HG03432 (cell line): ENCODE results near the gene MLLT1.

Experiments used
- ATAC-seq: cut with Tn5 transposase; IDR thresholded peaks from one replicate; pipeline ENCODE4 v1.9.1; 2021; ENCODE audit warnings: mild to moderate bottlenecking, moderate library complexity; ENCODE audit not compliant: unreplicated experiment

MLLT1 gene

DNA sequence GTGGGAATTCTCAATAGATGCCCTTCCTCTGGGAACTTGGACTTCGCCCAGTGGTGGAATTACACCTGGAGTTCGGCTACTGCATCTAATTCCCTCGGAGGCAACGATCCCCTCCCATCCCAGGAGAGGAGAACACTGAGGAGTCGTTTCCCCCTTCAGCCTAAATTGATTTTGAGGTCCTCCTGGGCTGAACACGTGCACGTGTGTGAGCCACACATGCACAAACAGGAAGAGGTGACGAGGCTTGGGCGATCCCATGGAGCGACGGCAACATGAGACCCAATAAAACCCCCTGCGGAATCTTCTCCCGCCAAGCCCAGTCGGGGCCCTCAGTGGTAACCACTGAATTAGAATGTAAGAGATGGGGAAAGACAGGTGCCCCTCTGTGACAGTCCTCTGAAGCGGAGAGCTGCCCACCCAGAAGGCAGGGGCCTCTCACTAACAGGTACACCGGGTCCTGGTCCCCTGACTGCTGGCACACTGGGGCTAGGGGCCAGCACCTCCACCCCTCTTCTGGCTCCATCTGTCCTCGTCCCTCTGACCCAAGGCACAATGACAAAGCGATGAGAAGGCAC is 4.5 kb downstream of the MLLT1 start:
- ATAC-seq: no peak

- no peak for ATAC-seq
Observed at GRCh38 chr19:6274756-6275155, 5.0 kb downstream of the MLLT1 start.

DNA sequence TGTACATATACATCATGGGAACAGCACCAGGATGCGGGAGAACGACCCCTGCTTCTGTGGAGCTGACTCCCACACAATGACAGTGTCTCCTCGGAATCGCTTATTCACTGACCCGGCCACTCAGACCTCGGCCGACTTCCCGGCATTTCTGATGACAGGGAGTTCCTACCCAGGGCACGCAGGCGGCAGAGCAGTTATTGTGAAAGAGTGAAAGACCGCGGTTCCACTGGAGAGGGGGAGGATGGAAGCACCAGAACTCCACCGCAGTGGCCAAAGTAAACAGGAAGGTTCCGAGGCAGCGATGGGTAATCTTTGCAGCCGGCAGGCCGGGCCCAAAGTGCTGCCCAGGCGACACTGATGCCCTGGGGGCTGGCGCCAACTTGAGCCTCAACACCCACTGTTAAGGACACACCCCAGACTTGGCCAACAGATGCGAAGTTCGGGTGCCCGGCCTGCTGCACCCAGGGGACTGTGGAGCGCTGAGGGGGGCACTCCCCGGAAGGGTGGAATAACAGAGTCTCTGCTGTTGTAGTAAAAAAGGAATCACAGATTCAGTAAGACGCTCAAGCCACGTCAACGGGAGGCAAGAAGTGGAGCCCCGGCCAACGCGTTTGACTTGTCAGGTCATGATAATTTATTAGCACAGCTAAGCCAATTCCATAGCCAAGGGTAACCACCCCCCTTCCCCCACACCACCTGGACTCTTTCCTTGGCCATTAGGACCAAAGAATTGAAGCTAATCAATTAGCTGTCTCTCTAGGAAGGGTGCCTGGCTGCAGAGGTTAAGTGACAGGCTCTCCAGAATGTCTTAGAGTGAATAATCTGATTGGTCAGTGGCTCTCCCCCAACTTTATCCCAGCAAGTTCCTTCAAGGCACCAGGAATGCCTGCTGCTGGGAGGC is 5.8 kb downstream of the MLLT1 start:
- no peak for ATAC-seq

- no peak for ATAC-seq
Observed at GRCh38 chr19:6272913-6273600, 6.7 kb downstream of the MLLT1 start.

GRCh38 chr19:6272411-6272791 is 7.4 kb downstream of the MLLT1 start:
- ATAC-seq: no peak

DNA sequence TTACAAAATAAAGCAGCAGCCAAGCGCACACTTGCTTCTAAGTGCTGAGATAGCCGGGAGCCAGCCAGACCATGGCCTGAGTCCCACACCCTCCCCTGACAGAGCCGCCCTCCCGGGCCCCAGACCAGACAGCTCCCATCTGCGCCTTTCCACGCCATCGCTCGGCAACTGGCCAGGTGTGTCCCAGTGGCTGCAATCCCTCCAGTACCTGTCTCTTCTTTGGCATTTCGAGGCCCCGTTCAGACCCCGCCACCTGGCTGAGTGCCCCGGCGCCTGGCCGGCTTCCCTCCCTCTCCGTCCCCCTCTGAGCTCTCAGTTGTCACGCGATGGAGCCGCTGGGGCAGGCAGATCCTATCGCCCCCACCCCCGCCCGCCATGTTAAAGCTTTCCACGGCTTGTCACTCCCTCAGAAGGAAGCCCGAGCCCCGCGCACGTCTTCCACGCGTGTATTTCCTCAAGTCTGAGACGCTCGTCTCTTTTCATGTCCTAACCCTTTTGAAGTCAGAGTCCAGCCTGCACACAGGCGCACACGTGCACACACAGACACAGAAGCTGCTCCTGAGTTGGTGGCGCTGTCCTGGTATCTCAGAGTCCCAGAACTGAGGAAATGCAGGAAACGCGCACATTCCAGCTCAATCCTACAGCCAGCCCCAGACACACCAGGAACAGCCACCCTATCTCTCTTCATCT is 7.9 kb downstream of the MLLT1 start:
- ATAC-seq: no peak

DNA sequence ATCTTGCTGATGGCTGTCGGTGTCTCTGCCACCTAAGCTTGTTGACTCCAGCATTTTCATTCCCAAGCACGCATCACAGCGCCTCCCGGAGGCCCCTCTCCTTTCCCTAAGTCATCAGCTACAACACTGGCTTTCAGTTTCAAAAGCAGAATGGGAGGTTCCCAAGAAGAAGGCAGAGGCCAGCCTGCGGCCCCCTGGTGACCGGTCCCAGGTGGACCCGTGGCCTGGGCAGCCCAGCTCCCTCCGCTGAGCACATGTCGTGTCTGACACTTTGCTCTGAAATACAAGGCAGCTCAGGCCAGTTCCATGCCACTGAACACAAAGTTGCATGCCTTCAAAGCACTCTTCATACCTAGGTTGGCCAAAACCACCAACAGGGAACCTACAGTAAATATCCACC is 8.5 kb downstream of the MLLT1 start:
- ATAC-seq: no peak

DNA sequence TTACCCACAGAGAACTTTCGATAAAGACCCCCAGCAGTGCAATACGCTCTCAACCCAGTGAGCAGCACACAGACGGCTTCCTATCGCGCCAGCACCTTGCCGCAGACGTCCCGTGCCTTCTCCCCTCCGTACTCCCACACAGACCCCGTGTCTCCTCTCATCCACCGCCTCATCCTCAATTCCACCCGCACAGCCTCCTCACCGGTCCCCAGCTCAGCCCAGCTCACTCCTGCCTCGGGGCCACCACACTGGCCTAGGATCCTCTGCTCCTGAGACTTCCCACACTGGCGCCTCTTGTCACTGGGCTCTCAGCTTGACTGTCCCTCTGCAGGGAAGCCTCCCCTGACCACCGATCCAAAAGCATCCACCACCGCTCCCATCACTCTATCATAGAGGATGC is 9.0 kb downstream of the MLLT1 start:
- no peak for ATAC-seq

GRCh38 chr19:6270076-6270745 is 9.6 kb downstream of the MLLT1 start:
- ATAC-seq: no peak

GRCh38 chr19:6269101-6269886 is 10.5 kb downstream of the MLLT1 start:
- no peak for ATAC-seq

- ATAC-seq: no peak
Observed at GRCh38 chr19:6268382-6268771, 11.4 kb downstream of the MLLT1 start.

DNA sequence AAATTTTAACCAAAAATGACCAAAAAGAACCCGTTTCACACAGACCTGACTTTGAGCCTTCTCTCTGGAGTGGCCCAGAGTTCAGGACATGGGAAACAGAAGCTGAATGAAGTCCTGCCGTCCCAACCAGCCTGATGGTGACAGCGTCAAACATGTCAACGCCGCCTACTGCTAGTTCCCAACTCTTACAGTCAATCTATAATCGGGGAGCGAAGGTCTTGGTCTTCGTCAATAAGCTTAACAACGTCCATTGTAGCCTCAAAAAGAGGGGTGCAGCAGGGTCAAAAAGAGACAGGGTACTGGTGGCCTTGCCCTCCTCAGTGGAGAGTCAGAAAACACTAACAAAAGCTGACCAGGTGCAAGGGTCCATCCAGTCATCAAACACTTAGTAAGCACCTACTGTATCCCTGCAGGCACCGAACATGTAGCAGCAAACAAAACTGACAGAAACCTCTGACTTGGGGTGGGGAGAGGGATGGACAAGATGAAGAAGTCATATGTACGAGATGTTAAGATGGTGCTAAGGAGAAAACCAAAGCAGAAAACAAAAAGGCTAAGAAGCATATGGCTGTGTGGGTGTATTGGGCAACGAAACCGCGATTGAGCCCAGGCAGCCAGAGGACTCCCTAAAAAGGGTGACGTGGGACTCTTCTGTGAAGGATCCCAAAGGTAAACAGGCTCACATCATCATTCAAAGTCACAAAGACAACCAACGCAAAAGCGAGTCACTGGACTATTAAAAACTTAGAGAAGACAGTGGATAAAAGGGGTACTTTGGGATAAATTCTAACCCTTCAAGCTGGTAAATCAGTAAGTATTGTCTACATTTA is 12.0 kb downstream of the MLLT1 start:
- ATAC-seq: no peak

DNA sequence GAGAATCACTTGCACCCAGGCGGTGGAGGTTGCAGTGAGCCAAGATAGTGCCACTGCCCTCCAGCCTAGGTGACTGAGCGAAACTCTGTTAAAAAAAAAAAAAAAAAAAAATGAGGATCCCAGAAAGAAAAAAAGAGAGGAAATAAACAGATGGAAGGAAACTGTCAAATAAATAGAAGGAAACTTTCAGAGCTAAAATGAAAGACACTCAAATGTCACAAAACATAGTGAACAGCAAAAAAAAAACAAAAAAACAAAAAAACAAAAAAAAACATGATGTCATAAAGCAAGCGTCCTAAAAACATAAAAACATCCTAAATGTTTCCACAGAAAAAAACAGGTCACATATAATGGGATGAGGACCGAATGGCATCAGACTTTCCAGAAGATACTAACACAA is 15.0 kb downstream of the MLLT1 start:
- ATAC-seq: no peak

- no peak for ATAC-seq
Observed at GRCh38 chr19:6263735-6264444, 15.9 kb downstream of the MLLT1 start.

DNA sequence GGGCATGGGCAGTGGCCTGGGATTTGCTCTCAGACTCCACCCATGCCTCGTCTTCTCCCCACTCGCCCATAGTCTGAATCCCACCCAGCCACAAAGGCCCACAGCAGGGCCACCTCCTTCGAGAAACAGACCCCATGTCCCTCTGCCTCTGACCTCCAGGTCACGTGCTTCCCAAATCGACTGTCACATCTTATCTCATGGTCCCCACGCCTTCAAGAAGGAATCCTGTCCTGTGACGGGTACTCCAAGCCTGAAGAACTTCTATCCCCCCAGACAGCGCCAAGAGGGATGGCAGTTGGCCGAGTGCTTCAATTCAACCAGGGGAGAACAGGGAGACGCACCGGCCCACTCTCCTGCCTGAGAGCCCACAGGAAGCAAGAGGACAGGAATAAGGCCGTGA is 16.5 kb downstream of the MLLT1 start:
- ATAC-seq: no peak

- no peak for ATAC-seq
Observed at GRCh38 chr19:6262519-6262918, 17.3 kb downstream of the MLLT1 start.

DNA sequence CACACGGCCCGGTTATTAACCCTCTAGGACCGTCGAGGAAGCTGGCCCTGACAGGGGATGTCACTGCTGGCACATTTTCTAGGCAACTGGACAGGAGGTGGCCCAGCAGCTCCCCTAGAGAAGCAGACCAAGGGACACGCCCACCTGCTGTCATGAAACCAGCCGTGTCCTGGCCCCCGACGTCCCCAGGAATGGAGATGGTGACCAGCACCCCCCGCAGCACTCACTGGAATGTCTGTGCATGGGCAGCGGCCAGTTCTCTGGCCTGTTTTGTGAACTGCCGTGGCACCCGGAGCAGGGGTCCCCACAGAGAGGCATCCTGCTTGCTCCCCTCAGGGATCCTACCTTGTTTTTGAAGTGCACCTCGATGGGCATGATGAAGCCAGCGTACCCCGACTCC is 17.9 kb downstream of the MLLT1 start:
- no peak for ATAC-seq

- no peak for ATAC-seq
Observed at GRCh38 chr19:6260912-6261650, 18.7 kb downstream of the MLLT1 start.
